Measurements from ENCODE around the gene PWWP2A.
"Not testable (repeated sequence)": the region's sequence is repeated elsewhere in the genome, so short reads cannot be mapped to it uniquely, and the experiment has no call there.

PWWP2A gene, protein sequence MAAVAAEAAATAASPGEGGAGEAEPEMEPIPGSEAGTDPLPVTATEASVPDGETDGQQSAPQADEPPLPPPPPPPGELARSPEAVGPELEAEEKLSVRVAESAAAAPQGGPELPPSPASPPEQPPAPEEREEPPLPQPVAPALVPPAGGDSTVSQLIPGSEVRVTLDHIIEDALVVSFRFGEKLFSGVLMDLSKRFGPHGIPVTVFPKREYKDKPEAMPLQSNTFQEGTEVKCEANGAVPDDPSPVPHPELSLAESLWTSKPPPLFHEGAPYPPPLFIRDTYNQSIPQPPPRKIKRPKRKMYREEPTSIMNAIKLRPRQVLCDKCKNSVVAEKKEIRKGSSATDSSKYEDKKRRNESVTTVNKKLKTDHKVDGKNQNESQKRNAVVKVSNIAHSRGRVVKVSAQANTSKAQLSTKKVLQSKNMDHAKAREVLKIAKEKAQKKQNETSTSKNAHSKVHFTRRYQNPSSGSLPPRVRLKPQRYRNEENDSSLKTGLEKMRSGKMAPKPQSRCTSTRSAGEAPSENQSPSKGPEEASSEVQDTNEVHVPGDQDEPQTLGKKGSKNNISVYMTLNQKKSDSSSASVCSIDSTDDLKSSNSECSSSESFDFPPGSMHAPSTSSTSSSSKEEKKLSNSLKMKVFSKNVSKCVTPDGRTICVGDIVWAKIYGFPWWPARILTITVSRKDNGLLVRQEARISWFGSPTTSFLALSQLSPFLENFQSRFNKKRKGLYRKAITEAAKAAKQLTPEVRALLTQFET
- long read RNA-seq, donor 1, transcript PWWP2A-201 (2 exons, 3,346 nt): major isoform, 8 of 20 reads
- long read RNA-seq, donor 1, partial matches to known transcripts: 10 of 20 reads
- long read RNA-seq, donor 1, other reads (novel, unspliced or antisense): 0 of 20 reads
- long read RNA-seq, donor 2, transcript PWWP2A-201 (2 exons, 3,346 nt): major isoform, 6 of 7 reads
- long read RNA-seq, donor 2, partial matches to known transcripts: 0 of 7 reads
- long read RNA-seq, donor 2, other reads (novel, unspliced or antisense): 0 of 7 reads
- long read RNA-seq, donor 3, partial matches to known transcripts: 0 of 3 reads
- long read RNA-seq, donor 3, other reads (novel, unspliced or antisense): 0 of 3 reads
- long read RNA-seq, donor 4, transcript PWWP2A-201 (2 exons, 3,346 nt): major isoform, 10 of 14 reads
- long read RNA-seq, donor 4, partial matches to known transcripts: 0 of 14 reads
- long read RNA-seq, donor 4, other reads (novel, unspliced or antisense): 0 of 14 reads
- long read RNA-seq, donor 5, transcript PWWP2A-201 (2 exons, 3,346 nt): major isoform, 7 of 10 reads
- long read RNA-seq, donor 5, partial matches to known transcripts: 0 of 10 reads
- long read RNA-seq, donor 5, other reads (novel, unspliced or antisense): 0 of 10 reads
- long read RNA-seq, donor 6, transcript PWWP2A-201 (2 exons, 3,346 nt): major isoform, 8 of 10 reads
- long read RNA-seq, donor 6, partial matches to known transcripts: 0 of 10 reads
- long read RNA-seq, donor 6, other reads (novel, unspliced or antisense): 0 of 10 reads
- long read RNA-seq, donor 7, transcript PWWP2A-201 (2 exons, 3,346 nt): major isoform, 7 of 10 reads
- long read RNA-seq, donor 7, partial matches to known transcripts: 0 of 10 reads
- long read RNA-seq, donor 7, other reads (novel, unspliced or antisense): 0 of 10 reads
- long read RNA-seq, donor 8, transcript PWWP2A-201 (2 exons, 3,346 nt): major isoform, 6 of 8 reads
- long read RNA-seq, donor 8, partial matches to known transcripts: 0 of 8 reads
- long read RNA-seq, donor 8, other reads (novel, unspliced or antisense): 0 of 8 reads

DNA sequence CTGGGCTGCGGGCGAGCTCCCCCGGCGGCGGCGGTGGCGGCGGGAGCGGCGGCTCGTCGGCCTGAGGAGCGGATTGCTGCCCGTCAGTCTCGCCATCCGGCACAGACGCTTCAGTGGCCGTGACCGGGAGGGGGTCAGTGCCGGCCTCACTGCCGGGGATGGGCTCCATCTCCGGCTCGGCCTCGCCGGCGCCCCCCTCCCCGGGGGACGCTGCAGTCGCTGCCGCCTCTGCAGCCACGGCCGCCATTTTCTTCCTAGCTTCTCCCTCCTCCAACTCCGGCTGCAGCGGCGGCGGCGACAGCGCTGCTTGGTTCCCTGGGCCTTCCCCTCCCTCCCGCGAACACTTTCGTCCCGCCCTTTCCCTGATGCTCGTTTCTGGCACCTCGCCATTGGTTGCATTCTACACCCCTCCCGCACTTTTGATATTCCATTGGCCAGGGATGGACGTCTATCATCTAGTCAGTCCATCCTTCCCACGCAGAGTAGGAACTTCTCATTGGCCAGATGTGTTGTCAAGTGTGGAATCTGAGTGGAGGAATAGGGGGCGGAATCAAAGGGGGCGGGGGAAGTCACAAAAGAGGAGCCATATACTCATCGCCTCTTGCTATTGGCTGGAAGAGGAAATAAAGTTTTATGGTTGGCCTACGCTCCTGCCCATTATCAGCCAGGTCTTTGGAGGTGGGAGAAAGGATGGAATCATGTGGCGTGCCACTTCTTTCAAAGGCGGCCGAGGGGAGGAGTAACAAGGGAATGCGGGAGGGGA is at the start of gene PWWP2A:
PWWP2A (minus strand) TSS at position 309 of the 763 bp plus-strand sequence; CDS start at position 247, 62 bp downstream.
- peak; percentile 99 for DNase-seq

GRCh38 chr5:160167624-160168165 is 48.4 kb upstream of the PWWP2A start:
- DNase-seq: no peak

DNA sequence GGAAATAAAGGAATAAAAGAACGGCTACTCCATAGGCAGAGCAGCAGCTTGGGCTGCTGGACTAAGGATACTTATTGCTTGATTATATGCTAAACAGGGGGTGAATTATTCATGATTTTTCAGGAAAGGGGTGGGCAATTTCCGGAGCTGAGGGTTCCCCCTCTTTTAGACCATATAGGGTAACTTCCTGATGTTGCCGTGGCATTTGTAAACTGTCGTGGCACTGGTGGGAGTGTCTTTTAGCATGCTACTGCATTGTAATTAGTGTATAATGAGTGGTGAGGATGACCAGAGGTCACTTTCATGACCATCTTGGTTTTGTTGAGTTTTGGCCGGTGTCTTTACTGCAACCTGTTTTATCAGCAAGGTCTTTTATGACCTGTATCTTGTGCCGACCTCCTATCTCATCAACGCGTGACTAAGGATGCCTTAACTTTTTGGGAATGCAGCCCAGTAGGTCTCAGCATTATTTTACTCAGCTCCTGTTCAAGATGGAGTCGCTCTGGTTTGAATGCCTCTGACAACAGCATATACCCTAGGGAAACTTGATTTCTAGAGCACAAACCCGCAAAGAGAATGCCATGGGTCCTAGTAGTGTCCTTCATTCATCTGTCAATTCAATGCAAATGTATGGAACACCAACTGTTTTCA is 47.8 kb upstream of the PWWP2A start:
- DNase-seq: no peak

DNA sequence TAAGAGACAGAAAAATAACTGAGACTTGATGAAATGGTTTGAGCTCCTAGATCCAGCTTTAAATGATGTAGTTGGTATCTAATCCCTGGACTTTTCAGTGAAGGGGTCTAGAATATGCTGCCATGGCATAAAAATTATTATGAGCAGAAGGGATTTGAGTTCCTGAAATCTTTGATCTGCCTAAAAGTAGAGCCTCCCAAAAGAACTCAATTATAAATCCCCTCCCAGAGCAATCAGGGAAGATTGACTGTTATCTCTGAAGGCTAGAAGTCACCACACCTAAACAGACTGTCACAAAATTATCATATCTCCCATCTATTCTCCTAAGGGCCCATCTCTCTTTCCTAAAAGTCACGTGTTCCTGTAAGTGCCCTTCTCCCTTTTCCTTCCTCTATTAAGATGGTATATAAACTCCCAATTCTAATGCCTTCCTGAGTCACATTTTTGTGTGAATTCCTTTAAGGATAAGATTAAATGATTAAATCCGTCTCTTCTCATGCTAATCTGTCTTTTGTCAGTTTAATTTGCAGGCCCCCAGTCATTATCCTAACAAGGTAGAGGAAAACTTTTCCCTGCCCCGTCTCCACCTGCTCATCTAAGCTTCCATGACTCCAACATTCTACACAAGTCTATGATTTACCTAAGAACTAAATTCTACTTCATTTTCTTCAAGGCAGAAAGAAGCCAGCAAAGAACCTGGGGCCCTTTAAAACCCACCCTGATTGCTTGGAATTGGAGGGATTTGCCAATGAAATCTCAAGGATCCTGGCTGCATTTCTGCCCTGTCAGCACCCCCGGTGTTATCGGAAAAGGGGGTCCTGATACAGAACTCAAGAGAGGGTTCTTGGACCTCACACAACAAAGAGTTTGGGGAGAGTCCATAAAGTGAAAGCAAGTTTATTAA is 47.1 kb upstream of the PWWP2A start:
- no peak for DNase-seq

DNA sequence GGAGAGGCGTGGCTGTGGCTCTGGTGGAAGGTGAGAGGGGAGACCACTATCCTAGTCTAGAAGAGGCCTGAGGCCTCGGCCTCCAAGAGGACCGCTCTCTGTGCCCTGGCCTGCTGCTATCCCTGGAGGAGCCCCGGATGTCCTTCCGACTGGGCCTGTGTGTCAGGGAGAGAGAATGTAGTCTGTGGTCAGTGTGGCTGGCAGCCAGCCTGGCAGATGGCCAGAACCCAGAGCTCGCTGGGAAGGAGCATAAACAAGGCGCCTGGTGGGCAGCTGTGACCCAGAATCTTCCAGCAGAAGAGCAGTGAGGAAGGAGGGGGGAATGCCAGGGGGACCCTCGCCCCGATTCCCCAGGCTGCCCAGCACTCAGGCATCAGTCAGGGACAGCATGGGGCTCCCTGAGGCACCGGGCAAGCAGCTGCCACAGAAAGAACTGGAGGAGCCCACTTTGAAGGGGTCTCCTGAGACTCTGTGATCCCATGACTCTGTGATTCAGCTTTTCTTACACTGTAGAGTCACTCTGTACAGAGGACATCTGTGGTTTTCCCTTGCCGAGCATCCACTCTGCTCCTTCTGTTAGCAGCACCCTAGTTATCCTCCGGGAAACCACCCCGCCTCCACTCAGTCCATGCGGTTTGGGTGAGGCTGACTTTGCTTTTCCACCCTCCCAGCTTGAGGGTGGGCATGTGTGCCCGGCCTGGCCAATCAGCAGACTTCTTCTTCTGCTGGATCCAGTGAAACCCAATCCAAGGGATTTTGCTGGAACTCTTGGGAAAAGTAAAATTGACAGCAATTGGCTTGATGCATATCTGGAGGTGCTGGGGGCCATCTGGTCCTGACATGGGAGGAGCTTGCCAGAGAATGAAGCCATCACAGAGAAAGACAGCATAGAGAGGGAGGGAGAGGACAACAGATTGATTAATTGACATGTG is 46.2 kb upstream of the PWWP2A start:
- DNase-seq: peak; percentile 53

DNA sequence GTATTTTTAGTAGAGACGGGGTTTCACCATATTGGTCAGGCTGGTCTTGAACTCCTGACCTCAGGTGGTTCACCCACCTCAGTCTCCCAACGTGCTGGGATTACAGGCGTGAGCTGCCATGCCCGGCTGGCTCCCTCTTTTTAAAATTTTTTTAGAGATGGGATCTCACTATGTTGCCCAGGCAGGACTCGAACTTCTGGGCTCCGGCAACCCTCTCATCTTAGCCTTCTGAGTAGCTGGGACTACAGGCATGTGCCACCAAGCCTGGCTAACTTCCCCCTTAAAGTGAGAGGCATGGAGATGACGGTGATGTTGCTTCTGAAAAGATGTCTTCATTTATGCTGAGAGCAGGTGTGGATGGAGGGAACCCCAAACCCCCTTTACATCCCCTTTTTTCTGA is 43.7 kb upstream of the PWWP2A start:
- DNase-seq: no peak

DNA sequence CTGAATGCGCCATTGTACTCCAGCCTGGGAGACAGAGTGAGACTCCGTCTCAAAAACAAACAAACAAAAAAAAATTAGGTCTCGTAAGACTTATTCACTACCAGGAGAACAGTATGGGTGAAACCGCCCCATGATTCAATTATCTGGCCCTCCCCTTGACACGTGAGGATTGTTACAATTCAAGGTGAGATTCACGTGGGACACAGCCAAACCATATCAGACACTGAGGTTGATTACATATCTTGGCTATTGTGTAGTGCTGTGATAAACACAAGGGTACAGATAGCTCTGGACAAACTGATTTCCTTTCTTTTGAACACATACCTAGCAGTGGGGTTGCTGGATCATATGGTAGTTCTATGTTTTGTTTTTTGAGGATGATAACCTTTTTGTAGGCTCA is 42.4 kb upstream of the PWWP2A start:
- DNase-seq: no peak

DNA sequence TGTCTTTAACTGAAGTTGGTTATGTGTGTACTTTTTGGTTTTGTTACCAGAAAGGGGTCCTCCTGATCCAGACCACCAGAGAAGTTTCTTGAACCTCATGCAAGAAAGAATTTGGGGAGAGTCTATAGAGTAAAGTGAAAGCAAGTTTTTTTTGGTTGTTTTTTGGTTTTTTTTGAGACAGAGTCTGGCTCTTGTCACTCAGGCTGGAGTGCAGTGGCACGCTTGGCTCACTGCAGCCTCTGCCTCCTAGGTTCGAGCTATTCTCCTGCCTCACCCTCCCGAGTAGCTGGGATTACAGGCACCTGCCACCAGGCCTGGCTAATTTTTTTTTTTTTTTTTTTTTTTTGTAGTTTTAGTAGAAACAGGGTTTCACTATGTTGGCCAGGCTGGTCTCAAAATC is 41.6 kb upstream of the PWWP2A start:
- DNase-seq: not testable (repeated sequence)

GRCh38 chr5:160159991-160160792 is 40.9 kb upstream of the PWWP2A start:
- DNase-seq: peak; percentile 19

- no peak for DNase-seq
Measured at GRCh38 chr5:160158087-160158486, 38.8 kb upstream of the PWWP2A start.

- DNase-seq: no peak
Measured at GRCh38 chr5:160155017-160155750, 35.9 kb upstream of the PWWP2A start.

DNA sequence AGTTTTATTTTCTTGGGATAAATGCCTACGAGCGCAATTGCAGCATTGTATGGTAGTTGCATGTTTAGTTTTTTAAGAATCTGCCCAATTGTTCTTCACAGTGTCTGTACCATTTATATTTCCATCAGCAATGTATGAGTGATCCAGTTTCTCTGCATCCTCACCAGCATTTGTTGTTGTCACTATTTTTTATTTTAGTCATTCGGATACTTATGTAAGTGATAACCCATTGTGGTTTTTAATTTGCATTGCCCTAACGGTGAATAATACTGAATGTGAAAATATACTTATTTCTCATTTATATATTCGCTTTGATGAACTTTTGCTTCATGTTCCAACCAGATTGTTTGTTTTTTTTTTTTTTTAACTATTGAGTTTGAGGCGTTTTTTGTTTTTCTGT is 33.7 kb upstream of the PWWP2A start:
- DNase-seq: no peak

DNA sequence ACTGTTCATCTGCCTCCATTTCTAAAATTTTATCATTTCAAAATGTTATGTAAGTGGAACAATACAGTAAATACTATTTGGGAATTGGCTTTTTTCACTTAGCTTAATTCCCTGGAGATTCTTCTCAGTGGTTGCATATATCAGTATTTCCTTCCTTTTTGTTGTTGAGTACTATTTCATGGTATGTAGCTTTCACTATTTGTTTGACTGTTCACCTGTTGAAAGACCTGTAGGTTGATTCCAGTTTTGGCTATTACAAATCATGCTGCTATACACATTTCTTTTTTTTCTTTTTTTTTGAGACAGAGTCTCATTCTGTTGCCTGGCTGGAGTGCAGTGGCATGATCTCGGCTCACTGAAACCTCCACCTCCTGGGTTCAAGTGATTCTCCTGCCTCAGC is 33.0 kb upstream of the PWWP2A start:
- DNase-seq: no peak

GRCh38 chr5:160151017-160151416 is 31.8 kb upstream of the PWWP2A start:
- DNase-seq: no peak

GRCh38 chr5:160150381-160150780 is 31.1 kb upstream of the PWWP2A start:
- no peak for DNase-seq

- DNase-seq: not testable (repeated sequence)
Measured at GRCh38 chr5:160144436-160144835, 25.2 kb upstream of the PWWP2A start.

Measured in right kidney (tissue), 9 donors.